GM10266 (cell line): ENCODE data around the gene FAXC.

Experiments used
- DNase-seq: peaks from one replicate; pipeline ENCODE4 v3.0.0; 2012; ENCODE audit errors: extremely low spot score
- CTCF ChIP-seq: IDR thresholded peaks from 2 replicates; pipeline ENCODE4 v1.5.1; 2012; ENCODE audit warnings: mild to moderate bottlenecking, low read depth; ENCODE audit not compliant: control insufficient read depth, insufficient read depth; ENCODE audit errors: missing control alignments

Gene FAXC

GRCh38 chr6:99354983-99355382 lies 5.5 kb upstream of the FAXC start:
- DNase-seq = no peak
- TF ChIP-seq CTCF = no peak

DNA sequence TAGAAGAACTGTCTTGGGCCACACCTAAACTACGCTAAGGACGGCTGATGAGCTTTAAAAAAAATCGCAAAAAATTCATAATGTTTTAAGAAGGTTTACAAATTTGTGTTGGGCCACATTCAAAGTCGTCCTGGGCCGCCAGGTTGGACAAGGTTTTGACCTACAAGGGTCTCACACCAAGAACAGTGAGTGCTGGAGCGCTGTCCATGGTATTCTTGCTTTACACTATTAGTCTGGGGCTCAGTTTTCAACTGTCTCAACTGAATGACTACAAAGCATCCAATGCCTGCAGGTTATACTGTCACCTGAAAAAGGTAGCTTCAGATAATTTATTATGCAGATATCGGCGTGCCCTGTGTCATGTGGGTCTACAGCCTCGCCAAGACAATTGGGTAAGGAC lies 3.7 kb upstream of the FAXC start:
- no peak for TF ChIP-seq CTCF
- no peak for DNase-seq

DNA sequence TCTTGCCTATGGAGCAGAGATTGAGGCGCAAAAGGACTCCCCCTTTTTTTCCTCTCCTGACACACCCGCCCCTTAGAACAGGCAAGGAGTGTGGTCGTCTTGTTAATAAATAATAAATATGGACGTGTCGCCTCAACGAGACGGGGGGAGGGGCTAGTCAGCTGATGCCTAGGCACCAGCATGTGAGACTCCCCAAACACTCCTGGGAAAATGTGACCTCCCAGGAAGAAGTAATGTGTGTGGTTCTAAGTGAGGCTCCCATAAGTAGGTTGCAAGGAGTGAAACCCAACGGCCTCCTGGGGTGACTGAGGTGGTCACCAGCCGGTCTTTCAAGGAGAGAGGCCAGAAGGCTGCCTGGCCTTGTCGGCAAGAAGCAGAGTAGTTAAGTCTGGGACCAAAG lies 1.1 kb upstream of the FAXC start:
- DNase-seq = no peak

GRCh38 chr6:99348288-99349170 lies 945 bp downstream of the FAXC start:
- TF ChIP-seq CTCF = no peak
- DNase-seq = no peak

More for the DNA sequence above, 1.1 kb upstream of the FAXC start:
- TF ChIP-seq CTCF = no peak

GRCh38 chr6:99347804-99348203 lies 1.7 kb downstream of the FAXC start:
- DNase-seq = no peak

GRCh38 chr6:99346595-99346994 lies 2.9 kb downstream of the FAXC start:
- TF ChIP-seq CTCF = no peak
- no peak for DNase-seq

More at GRCh38 chr6:99347804-99348203, 1.7 kb downstream of the FAXC start:
- no peak for TF ChIP-seq CTCF

GRCh38 chr6:99345164-99345563 lies 4.3 kb downstream of the FAXC start:
- TF ChIP-seq CTCF = no peak
- no peak for DNase-seq
